OCI-LY7 (cell line): ENCODE measurements around the gene FGF7. TPM values are rescaled to one million over a fixed set of nuclear protein-coding genes. Genes with fewer than 3 reads are reported as not detected.

ENCODE experiments used
- BruUV-seq: library from RNA; stranded (reverse); fragments of 400-500 nt; replicated peaks from 2 replicates; lab custom pipeline; 2021; lab: Mats Ljungman, UMichigan
- CTCF ChIA-PET: fragments of 300-600 bp; sonication (Branson Sonifier 250); formaldehyde crosslinking; loops from one replicate; lab custom pipeline; 2022; ENCODE audit warnings: antibody characterized with exemption; ENCODE audit not compliant: unreplicated experiment; lab: Charles Lee
- POLR2A ChIA-PET: fragments of 300-600 bp; sonication (Branson Sonifier 250); formaldehyde crosslinking; loops from one replicate; lab custom pipeline; 2022; ENCODE audit warnings: antibody characterized with exemption; lab: Charles Lee
- DNase-seq: peaks from one replicate; pipeline ENCODE4 v3.0.0-alpha.2; 2015; ENCODE audit warnings: low spot score
- H2AFZ ChIP-seq: fragments of 200-600 bp; sonication (generic), shearing (Covaris generic); 2 replicates; pipeline ENCODE4 v1.6.1; 2014; ENCODE audit warnings: mild to moderate bottlenecking, antibody characterized with exemption, low read length, moderate library complexity
- H3K27ac ChIP-seq: fragments of 200-600 bp; sonication (generic); 2 replicates; pipeline ENCODE4 v1.5.1; 2014; ENCODE audit warnings: mixed run types, low read depth, mild to moderate bottlenecking, moderate library complexity, low read length, inconsistent platforms; ENCODE audit not compliant: poor library complexity, severe bottlenecking
- H3K36me3 ChIP-seq: fragments of 200-600 bp; sonication (generic); 2 replicates; pipeline ENCODE4 v1.6.1; 2014; ENCODE audit warnings: mild to moderate bottlenecking, antibody characterized with exemption, low read length, moderate library complexity, mixed read lengths; ENCODE audit not compliant: insufficient read depth
- H3K4me1 ChIP-seq: fragments of 200-600 bp; sonication (generic); 2 replicates; pipeline ENCODE4 v1.5.1; 2014; ENCODE audit warnings: mild to moderate bottlenecking, low read length; ENCODE audit not compliant: insufficient read depth, poor library complexity, severe bottlenecking
- H3K4me2 ChIP-seq: fragments of 200-600 bp; sonication (generic); 2 replicates; pipeline ENCODE4 v1.6.1; 2014; ENCODE audit warnings: mild to moderate bottlenecking, low read length
- H3K4me3 ChIP-seq: fragments of 200-600 bp; sonication (generic); 2 replicates; pipeline ENCODE4 v1.5.1; 2014; ENCODE audit warnings: mild to moderate bottlenecking, low read depth, low read length; ENCODE audit not compliant: poor library complexity, severe bottlenecking
- H3K79me2 ChIP-seq: fragments of 200-600 bp; sonication (generic); 2 replicates; pipeline ENCODE4 v1.6.1; 2016; ENCODE audit warnings: low read depth, mild to moderate bottlenecking, low read length, moderate library complexity, mixed read lengths; ENCODE audit not compliant: insufficient read depth
- H3K9me2 ChIP-seq: fragments of 200-600 bp; sonication (generic); 2 replicates; pipeline ENCODE4 v1.6.1; 2016; ENCODE audit warnings: mild to moderate bottlenecking, low read length, mixed read lengths; ENCODE audit not compliant: insufficient read depth
- H3K9me3 ChIP-seq: fragments of 200-600 bp; sonication (generic); 2 replicates; pipeline ENCODE4 v1.6.1; 2014; ENCODE audit warnings: mild to moderate bottlenecking, mixed run types, low read length, mixed read lengths
- H4K20me1 ChIP-seq: fragments of 200-600 bp; sonication (generic); 2 replicates; pipeline ENCODE4 v1.6.1; 2014; ENCODE audit warnings: mild to moderate bottlenecking, antibody characterized with exemption, low read length, moderate library complexity, mixed read lengths; ENCODE audit not compliant: insufficient read depth
- CTCF ChIP-seq: fragments of 200-600 bp; sonication (generic); conservative IDR thresholded peaks from 2 replicates; pipeline ENCODE4 v1.5.1; 2014; ENCODE audit warnings: mild to moderate bottlenecking, antibody characterized with exemption, low read length, moderate library complexity, mixed read lengths
- EZH2phosphoT487 ChIP-seq: fragments of 200-600 bp; sonication (generic); IDR thresholded peaks from 2 replicates; pipeline ENCODE4 v1.6.1; 2018; ENCODE audit warnings: low read depth, borderline replicate concordance, mild to moderate bottlenecking, mixed run types, antibody characterized with exemption, low read length, moderate library complexity, mixed read lengths
- intact Hi-C: fragments of 100-400 bp; cut with micrococcal nuclease; formaldehyde crosslinking; loops from one replicate; pipeline ENCODE4 v1.10.0; 2022; ENCODE audit not compliant: unreplicated experiment
- total RNA-seq, 2 experiments: library from RNA; depleted of rRNA in 1 of 2; stranded (reverse); fragments of >200 nt in 1 of 2; shearing (Covaris generic) in 1 of 2; gene quantifications; 2 replicates each; pipeline ENCODE4 v1.2.3, GENCODE V29; 2014 to 2022

Gene FGF7
- total RNA-seq, 2 experiments from 2014 or later: not detected

GRCh38 chr15:49406352-49407118 is 16.5 kb upstream of the FGF7 start:
- ChIA-PET POLR2A (interaction anchor here (0.5 kb wide), 1 partner anchor 192 kb away, joined by 3 read pairs; no protein-coding TSS in a partner anchor), CTCF (no interaction called here)
- no peak for DNase-seq
- H3K4me2 ChIP-seq: no peak overlapping the region
- H4K20me1 ChIP-seq: no peaks in the 10 kb centered on the region
- no peaks in the 10 kb centered on the region for H3K9me2 ChIP-seq
- intact Hi-C loops: no loop called here
- no peaks in the 10 kb centered on the region for H3K4me1 ChIP-seq
- BruUV-seq: no TSS peak
- TF ChIP-seq EZH2phosphoT487: no peak
- TF ChIP-seq CTCF: no peak
- H3K9me3 ChIP-seq: no peaks in the 10 kb centered on the region
- no peak overlapping the region for H2AFZ ChIP-seq
- no peaks in the 10 kb centered on the region for H3K36me3 ChIP-seq
- no peak overlapping the region for H3K27ac ChIP-seq
- H3K79me2 ChIP-seq: no peaks in the 10 kb centered on the region
- no peak overlapping the region for H3K4me3 ChIP-seq

DNA sequence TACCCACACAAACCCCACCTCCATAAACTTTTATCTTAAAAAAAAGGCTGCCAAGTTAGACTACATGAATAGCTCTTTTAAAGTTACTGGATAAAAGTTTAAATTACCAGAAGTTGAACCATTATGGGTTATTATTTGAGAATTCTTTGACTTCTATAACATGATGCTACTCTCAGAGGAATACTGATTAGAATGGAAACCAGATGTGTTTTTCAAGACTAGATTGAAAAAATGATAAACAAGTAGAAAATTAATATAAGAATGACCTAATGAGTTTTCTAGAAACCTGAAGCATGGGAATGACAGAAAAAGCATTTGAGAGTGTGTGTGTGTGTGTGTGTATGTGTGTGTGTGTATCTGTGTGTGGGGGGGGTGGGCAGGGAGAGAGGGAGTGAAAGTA is 12.4 kb upstream of the FGF7 start:
- H3K4me1 ChIP-seq: no peaks in the 10 kb centered on the region
- no peak for DNase-seq
- H3K9me2 ChIP-seq: no peaks in the 10 kb centered on the region
- POLR2A ChIA-PET: interaction anchor here (0.8 kb wide), 1 partner anchor 530 kb away, joined by 3 read pairs; no protein-coding TSS in a partner anchor
- H3K4me2 ChIP-seq: no peak overlapping the region
- TF ChIP-seq CTCF: no peak
- TF ChIP-seq EZH2phosphoT487: no peak
- no peaks in the 10 kb centered on the region for H3K9me3 ChIP-seq
- CTCF ChIA-PET: no interaction called here
- no peak overlapping the region for H3K4me3 ChIP-seq
- H3K27ac ChIP-seq: no peak overlapping the region
- no peak overlapping the region for H2AFZ ChIP-seq
- H4K20me1 ChIP-seq: no peaks in the 10 kb centered on the region
- no peaks in the 10 kb centered on the region for H3K79me2 ChIP-seq
- no TSS peak for BruUV-seq
- H3K36me3 ChIP-seq: no peaks in the 10 kb centered on the region
- intact Hi-C loops: no loop called here

DNA sequence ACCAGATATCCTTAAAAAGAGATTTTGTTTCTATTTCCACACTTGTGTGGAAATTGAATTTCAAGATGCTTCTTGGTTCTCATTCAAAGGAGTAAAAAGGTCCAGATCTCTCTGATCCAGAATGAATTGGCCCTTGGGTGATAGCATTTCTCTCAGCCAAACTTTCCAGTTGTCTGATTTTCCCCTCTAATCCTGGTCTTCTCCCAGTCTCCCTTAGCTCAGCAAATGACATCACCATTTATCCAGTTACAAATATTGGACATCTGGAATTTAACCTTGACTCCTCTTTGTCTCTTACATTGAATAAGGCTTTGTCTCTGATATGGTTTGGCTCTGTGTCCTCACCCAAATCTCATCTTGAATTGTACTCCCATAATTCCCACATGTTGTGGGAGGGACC is 10.2 kb upstream of the FGF7 start:
- no peaks in the 10 kb centered on the region for H4K20me1 ChIP-seq
- ChIA-PET CTCF (no interaction called here), POLR2A (no interaction called here)
- H3K79me2 ChIP-seq: no peaks in the 10 kb centered on the region
- BruUV-seq: no TSS peak
- no peak overlapping the region for H2AFZ ChIP-seq
- H3K4me2 ChIP-seq: no peak overlapping the region
- TF ChIP-seq EZH2phosphoT487: no peak
- TF ChIP-seq CTCF: no peak
- DNase-seq: no peak
- no peaks in the 10 kb centered on the region for H3K9me3 ChIP-seq
- intact Hi-C loops: no loop called here
- H3K27ac ChIP-seq: no peak overlapping the region
- H3K4me1 ChIP-seq: no peaks in the 10 kb centered on the region
- H3K9me2 ChIP-seq: no peaks in the 10 kb centered on the region
- H3K4me3 ChIP-seq: no peak overlapping the region
- no peaks in the 10 kb centered on the region for H3K36me3 ChIP-seq
